SK-N-MC (cell line): ENCODE measurements around the gene FHL3.

ENCODE experiments used
- DNase-seq: peaks from one replicate; pipeline ENCODE4 v3.0.0-alpha.2; 2011; ENCODE audit warnings: low read depth, low spot score
- H3K27ac ChIP-seq: fragments of 200-600 bp; sonication (generic); 2 replicates; pipeline ENCODE4 v1.5.1; 2016; ENCODE audit warnings: mixed run types
- H3K36me3 ChIP-seq: fragments of 200-600 bp; sonication (generic); 2 replicates; pipeline ENCODE4 v1.6.1; 2017; ENCODE audit warnings: antibody characterized with exemption, low read length, mixed read lengths; ENCODE audit not compliant: insufficient read depth
- H3K4me3 ChIP-seq: fragments of 200-600 bp; sonication (generic); 2 replicates; pipeline ENCODE4 v1.5.1; 2016
- H3K9ac ChIP-seq: fragments of 200-600 bp; sonication (generic); 2 replicates; pipeline ENCODE4 v1.8.0; 2017; ENCODE audit warnings: mixed run types, mixed read lengths; ENCODE audit not compliant: insufficient read length
- H3K9me3 ChIP-seq: fragments of 200-600 bp; sonication (generic); 2 replicates; pipeline ENCODE4 v1.6.1; 2017; ENCODE audit warnings: low read depth, mild to moderate bottlenecking, antibody characterized with exemption, low read length, moderate library complexity, mixed read lengths
- EZH2 ChIP-seq: fragments of 200-600 bp; sonication (generic); IDR thresholded peaks from one replicate; pipeline ENCODE4 v1.6.1; 2017; ENCODE audit warnings: antibody characterized with exemption
- FOXP2 ChIP-seq: optimal IDR thresholded peaks from 2 replicates; pipeline ENCODE3; 2011; ENCODE audit warnings: mild to moderate bottlenecking, moderate library complexity; ENCODE audit not compliant: insufficient read depth; ENCODE audit errors: extremely low read length, control extremely low read depth
- POLR2AphosphoS5 ChIP-seq: IDR thresholded peaks from 2 replicates; pipeline ENCODE4 v1.6.1; 2012; ENCODE audit warnings: mild to moderate bottlenecking, low read depth, low read length, borderline replicate concordance

Gene FHL3

GRCh38 chr1:37958690-37959089 lies 46.6 kb downstream of the FHL3 start:
- Histone ChIP-seq H3K9ac (no peak overlapping the region), H3K36me3 (peaks cover 44% of the 10 kb centered on the region), H3K4me3 (no peak overlapping the region), H3K27ac (no peak overlapping the region), H3K9me3 (no peaks in the 10 kb centered on the region)
- DNase-seq = no peak
- TF ChIP-seq EZH2 = no peak
- no peak for TF ChIP-seq POLR2AphosphoS5
- no peak for TF ChIP-seq FOXP2

DNA sequence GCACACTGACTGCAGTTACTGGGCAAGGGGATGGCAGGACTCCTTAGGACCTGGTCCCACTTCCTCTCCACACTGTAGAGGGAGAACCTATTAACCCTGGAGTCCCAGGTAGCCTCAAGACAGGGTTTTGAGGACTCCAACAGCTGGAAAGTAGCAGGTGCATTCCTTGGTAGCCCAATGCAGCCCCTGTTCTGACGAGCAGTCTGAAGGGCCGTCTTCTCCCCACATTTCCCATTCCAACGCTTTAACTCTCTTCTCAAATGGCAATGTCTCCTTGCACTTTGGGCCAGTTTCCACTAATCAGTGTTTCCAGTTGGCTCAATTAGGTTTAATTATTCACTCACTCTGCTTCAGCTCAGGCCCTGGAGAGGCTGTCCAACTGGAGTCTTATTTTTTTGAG lies 49.6 kb downstream of the FHL3 start:
- DNase-seq = no peak
- Histone ChIP-seq H3K36me3 (peaks cover 30% of the 10 kb centered on the region), H3K9me3 (no peaks in the 10 kb centered on the region), H3K9ac (no peak overlapping the region), H3K4me3 (no peak overlapping the region), H3K27ac (no peak overlapping the region)
- TF ChIP-seq EZH2 = no peak
- no peak for TF ChIP-seq FOXP2
- no peak for TF ChIP-seq POLR2AphosphoS5

GRCh38 chr1:37954316-37954971 lies 50.9 kb downstream of the FHL3 start:
- TF ChIP-seq EZH2 = no peak
- peaks cover 21% of the 10 kb centered on the region for H3K36me3 ChIP-seq
- H3K9ac ChIP-seq = no peak overlapping the region
- no peak for DNase-seq
- no peaks in the 10 kb centered on the region for H3K9me3 ChIP-seq
- H3K27ac ChIP-seq = no peak overlapping the region
- no peak overlapping the region for H3K4me3 ChIP-seq

GRCh38 chr1:37952738-37953137 lies 52.6 kb downstream of the FHL3 start:
- DNase-seq = no peak
- no peak overlapping the region for H3K4me3 ChIP-seq
- H3K9me3 ChIP-seq = no peaks in the 10 kb centered on the region
- TF ChIP-seq EZH2 (no peak), FOXP2 (no peak), POLR2AphosphoS5 (no peak)
- H3K9ac ChIP-seq = no peak overlapping the region
- H3K27ac ChIP-seq = no peak overlapping the region
- H3K36me3 ChIP-seq = peaks cover 5% of the 10 kb centered on the region; the same call in 1 of the 2 replicates

GRCh38 chr1:37951783-37952624 lies 53.3 kb downstream of the FHL3 start:
- TF ChIP-seq POLR2AphosphoS5 = no peak
- H3K36me3 ChIP-seq = no peaks in the 10 kb centered on the region; the same call in 1 of the 2 replicates
- H3K4me3 ChIP-seq = no peak overlapping the region
- H3K9ac ChIP-seq = no peak overlapping the region
- H3K9me3 ChIP-seq = no peaks in the 10 kb centered on the region
- DNase-seq = no peak
- no peak overlapping the region for H3K27ac ChIP-seq

DNA sequence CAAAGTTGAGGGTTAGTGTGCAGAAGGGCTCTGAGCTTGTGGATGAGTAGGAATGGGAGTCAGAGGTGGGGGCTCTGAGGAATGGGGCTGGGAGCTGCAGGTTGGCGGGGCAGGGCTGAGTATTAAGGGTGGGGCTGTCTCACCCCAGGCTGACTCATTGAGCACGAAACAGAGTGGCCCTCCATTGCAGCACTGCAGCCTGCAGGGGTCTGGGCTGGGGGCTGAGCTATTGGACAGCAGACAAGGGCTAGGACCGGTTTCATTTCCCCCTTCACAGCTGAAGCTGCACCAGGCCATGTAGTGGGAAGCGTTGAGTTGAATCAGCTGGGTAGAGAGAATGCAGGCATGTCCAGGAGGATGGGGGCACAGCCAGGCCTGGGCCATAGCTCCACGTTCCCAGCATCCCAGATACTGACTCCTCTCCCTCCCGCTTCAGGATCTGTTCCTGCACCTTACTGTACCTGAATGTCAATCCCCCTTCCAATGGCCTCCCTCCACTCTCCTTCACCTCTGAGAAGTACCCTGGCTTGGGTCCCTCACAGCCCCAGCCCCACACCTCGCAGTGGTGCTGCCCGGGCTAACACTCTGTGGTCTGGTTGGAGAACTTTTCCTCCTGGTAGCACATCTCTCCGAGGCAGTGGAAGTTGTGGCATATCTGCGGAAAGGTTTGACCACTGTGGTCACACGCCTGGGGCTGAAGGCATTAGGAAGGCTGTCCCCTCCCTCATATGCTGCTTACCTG lies 54.1 kb downstream of the FHL3 start:
- DNase-seq = no peak
- no peak overlapping the region for H3K4me3 ChIP-seq
- no peaks in the 10 kb centered on the region for H3K9me3 ChIP-seq
- no peak overlapping the region for H3K9ac ChIP-seq
- H3K36me3 ChIP-seq = no peaks in the 10 kb centered on the region; the same call in 1 of the 2 replicates
- no peak overlapping the region for H3K27ac ChIP-seq
- TF ChIP-seq FOXP2 (no peak), EZH2 (no peak), POLR2AphosphoS5 (no peak)

DNA sequence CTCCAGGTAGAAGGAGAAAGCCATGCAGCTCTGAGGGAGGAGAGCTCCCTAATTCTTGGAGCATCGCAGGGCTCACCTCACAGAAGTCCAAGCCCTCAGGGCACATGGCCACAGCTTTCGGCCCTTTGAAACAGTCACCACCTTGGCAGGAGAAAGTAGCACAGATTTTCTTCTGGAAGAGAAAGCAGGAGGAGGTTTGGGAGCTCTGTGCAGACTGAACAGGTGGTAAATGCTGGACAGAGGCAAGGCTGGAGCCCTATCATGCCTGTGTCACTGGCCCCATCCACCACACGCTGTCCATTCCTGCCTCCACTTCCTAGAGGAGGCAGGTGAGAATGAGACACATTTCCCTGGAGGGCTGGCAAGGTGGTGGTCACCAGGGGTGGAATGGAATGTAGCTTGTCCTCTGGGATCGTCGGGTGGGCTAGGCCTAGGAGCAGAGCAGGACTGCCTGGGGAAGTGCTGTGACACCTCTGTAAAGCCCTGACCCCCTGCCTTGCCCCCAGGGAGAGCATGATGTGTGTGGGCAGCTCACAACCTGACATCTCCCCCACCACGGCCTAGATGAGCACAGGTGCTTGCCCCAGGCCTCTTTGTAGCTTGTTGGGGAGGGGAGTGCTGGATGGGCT lies 55.7 kb downstream of the FHL3 start:
- no peaks in the 10 kb centered on the region for H3K36me3 ChIP-seq
- DNase-seq = no peak
- H3K4me3 ChIP-seq = no peak overlapping the region
- H3K9ac ChIP-seq = no peak overlapping the region
- no peak overlapping the region for H3K27ac ChIP-seq
- H3K9me3 ChIP-seq = no peaks in the 10 kb centered on the region
- TF ChIP-seq EZH2 (no peak), FOXP2 (no peak)

GRCh38 chr1:37948841-37949240 lies 56.5 kb downstream of the FHL3 start:
- no peak overlapping the region for H3K27ac ChIP-seq
- no peak overlapping the region for H3K4me3 ChIP-seq
- no peaks in the 10 kb centered on the region for H3K9me3 ChIP-seq
- no peak for TF ChIP-seq FOXP2
- no peak for TF ChIP-seq EZH2
- no peak for TF ChIP-seq POLR2AphosphoS5
- no peak for DNase-seq
- no peak overlapping the region for H3K9ac ChIP-seq
- no peaks in the 10 kb centered on the region for H3K36me3 ChIP-seq

- TF ChIP-seq EZH2 = no peak
- no peak for TF ChIP-seq FOXP2
- TF ChIP-seq POLR2AphosphoS5 = no peak
- H3K9me3 ChIP-seq = no peaks in the 10 kb centered on the region
- H3K36me3 ChIP-seq = no peaks in the 10 kb centered on the region
- no peak overlapping the region for H3K27ac ChIP-seq
- no peak overlapping the region for H3K4me3 ChIP-seq
- no peak overlapping the region for H3K9ac ChIP-seq
- DNase-seq = no peak
These were observed 57.1 kb downstream of the FHL3 start for GRCh38 chr1:37948166-37948565.
